HCT116 (cell line): ENCODE results near the gene ALMS1.
"Not testable (repeated sequence)": the region's sequence is repeated elsewhere in the genome, so short reads cannot be mapped to it uniquely, and the experiment has no call there.

Experiments
- CTCF ChIP-seq, 3 experiments: fragments of 200-600 bp in 1 of 3; sonication (generic) in 1 of 3; IDR thresholded peaks in 2 of 3; conservative IDR thresholded peaks in 1 of 3; 2 replicates each; pipeline ENCODE4 v1.5.1; 2012 to 2017; ENCODE audit warnings: low read depth in 2 of 3, low read length in 2 of 3, antibody characterized with exemption in 1 of 3, borderline replicate concordance in 1 of 3, control low read depth in 1 of 3, mild to moderate bottlenecking in 1 of 3, mixed read lengths in 1 of 3, mixed run types in 1 of 3, moderate library complexity in 1 of 3; ENCODE audit not compliant: insufficient read depth in 1 of 3
- EGR1 ChIP-seq: IDR thresholded peaks from 2 replicates; pipeline ENCODE4 v1.6.1; 2012; ENCODE audit warnings: low read depth
- EZH2phosphoT487 ChIP-seq: fragments of 200-600 bp; IDR thresholded peaks from 2 replicates; pipeline ENCODE4 v1.6.1; 2018; ENCODE audit warnings: antibody characterized with exemption, borderline replicate concordance
- JUND ChIP-seq: IDR thresholded peaks from 2 replicates; pipeline ENCODE4 v1.6.1; 2012
- POLR2A ChIP-seq: IDR thresholded peaks from 2 replicates; pipeline ENCODE4 v1.7.0; 2011; ENCODE audit warnings: borderline replicate concordance; ENCODE audit not compliant: insufficient read depth, insufficient read length; ENCODE audit errors: extremely low read depth
- SP1 ChIP-seq: IDR thresholded peaks from 2 replicates; pipeline ENCODE4 v1.6.1; 2012; ENCODE audit warnings: low read depth

- TF ChIP-seq CTCF (IDR thresholded peaks at IDR 0.05 in 2 of 3, conservative IDR thresholded peaks at IDR 0.05 in 1 of 3; ENCODE audit: borderline replicate concordance in 1 of 3, insufficient read depth in 1 of 3, low read depth in 2 of 3, low read length in 2 of 3); EZH2phosphoT487; EGR1; JUND; POLR2A; SP1: not testable (repeated sequence)
Measured at GRCh38 chr2:73626237-73626636, 240.6 kb downstream of the ALMS1 start.
